Heart left ventricle (tissue), 13 donors: ENCODE measurements around the gene WDFY3.

ENCODE experiments used
- POLR2A ChIP-seq, 2 donors: fragments of 450-650 bp; IDR thresholded peaks; one replicate each; pipeline ENCODE4 v1.6.1; 2017; ENCODE audit warnings: antibody characterized with exemption in 2 of 2, mild to moderate bottlenecking in 2 of 2, moderate library complexity in 2 of 2
- TF ChIP-seq, protein P1 (sequence below), 12 donors: fragments of 200-600 bp; sonication (generic) in 4 of 12; IDR thresholded peaks; one replicate each; pipeline versions ENCODE4 v1.5.0 to v1.8.0; 2018 to 2022; ENCODE audit warnings: antibody characterized with exemption in 12 of 12, mild to moderate bottlenecking in 5 of 12
- donor health status: ischemic (EF 13 %, LVEDD 7.1; RV severe dilation, severe dysfunction).
- donor health status: DM: no; HTN: yes; CAD: no.
- donor health status: DM: no; HTN: no; CAD: no.
- donor health status: ischemic (EF 25% LVEDD 6.9; RV normal size, moderate dysfunction).
- donor health status: ischemic (EF 25% LVEDD 5.7; RV mildly dilated, moderate dysfunction).
- donor health status: ischemic (EF 35%, LVEDD 5.7; RV mildly dilated, moderate dysfunction).
- donor health status: nonischemic (EF 11% LVEDD 7.7; RV severe dilation, severe dysfunction).
- donor health status: DM: yes; HTN: yes; CAD: no.
- donor health status: PGD.
- donor health status: ischemic (EF 29% LVEDD 5.4; RV normal size, mild dysfunction).
- donor health status: nonischemic (EF 23%, LVEDD 6.1; RV moderate dilation, normal function).

DNA sequence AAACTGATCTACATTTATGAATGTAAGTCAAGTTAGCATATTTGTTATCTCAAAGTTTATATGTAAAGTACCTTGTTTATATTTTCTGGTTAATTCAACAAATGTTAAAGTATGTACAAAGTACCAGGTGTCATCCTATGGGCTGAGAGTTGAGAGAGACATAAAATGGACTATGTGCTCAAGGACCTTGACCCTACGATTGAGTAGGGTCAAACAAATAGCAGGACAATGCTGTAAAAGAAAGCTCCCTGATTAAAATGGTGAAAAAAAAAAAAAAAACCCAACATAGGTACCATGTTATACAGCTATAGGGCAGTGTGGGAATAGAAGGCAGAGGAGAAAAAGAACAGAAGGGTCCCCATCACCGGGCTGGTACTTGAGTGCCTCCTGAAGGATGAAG lies 260.2 kb downstream of the WDFY3 start:
- TF ChIP-seq, protein P1, sequence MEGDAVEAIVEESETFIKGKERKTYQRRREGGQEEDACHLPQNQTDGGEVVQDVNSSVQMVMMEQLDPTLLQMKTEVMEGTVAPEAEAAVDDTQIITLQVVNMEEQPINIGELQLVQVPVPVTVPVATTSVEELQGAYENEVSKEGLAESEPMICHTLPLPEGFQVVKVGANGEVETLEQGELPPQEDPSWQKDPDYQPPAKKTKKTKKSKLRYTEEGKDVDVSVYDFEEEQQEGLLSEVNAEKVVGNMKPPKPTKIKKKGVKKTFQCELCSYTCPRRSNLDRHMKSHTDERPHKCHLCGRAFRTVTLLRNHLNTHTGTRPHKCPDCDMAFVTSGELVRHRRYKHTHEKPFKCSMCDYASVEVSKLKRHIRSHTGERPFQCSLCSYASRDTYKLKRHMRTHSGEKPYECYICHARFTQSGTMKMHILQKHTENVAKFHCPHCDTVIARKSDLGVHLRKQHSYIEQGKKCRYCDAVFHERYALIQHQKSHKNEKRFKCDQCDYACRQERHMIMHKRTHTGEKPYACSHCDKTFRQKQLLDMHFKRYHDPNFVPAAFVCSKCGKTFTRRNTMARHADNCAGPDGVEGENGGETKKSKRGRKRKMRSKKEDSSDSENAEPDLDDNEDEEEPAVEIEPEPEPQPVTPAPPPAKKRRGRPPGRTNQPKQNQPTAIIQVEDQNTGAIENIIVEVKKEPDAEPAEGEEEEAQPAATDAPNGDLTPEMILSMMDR (IDR thresholded peaks at IDR 0.05), result no peak
- TF ChIP-seq POLR2A (IDR thresholded peaks at IDR 0.05), result no peak
